HG03342 (cell line): ENCODE results near the gene C11orf97.
"Not testable (repeated sequence)": the region's sequence is repeated elsewhere in the genome, so short reads cannot be mapped to it uniquely, and the experiment has no call there.

Experiments used
- ATAC-seq: cut with Tn5 transposase; IDR thresholded peaks from one replicate; pipeline ENCODE4 v1.9.1; 2021; ENCODE audit warnings: mild to moderate bottlenecking, moderate library complexity; ENCODE audit not compliant: unreplicated experiment

Gene C11orf97

DNA sequence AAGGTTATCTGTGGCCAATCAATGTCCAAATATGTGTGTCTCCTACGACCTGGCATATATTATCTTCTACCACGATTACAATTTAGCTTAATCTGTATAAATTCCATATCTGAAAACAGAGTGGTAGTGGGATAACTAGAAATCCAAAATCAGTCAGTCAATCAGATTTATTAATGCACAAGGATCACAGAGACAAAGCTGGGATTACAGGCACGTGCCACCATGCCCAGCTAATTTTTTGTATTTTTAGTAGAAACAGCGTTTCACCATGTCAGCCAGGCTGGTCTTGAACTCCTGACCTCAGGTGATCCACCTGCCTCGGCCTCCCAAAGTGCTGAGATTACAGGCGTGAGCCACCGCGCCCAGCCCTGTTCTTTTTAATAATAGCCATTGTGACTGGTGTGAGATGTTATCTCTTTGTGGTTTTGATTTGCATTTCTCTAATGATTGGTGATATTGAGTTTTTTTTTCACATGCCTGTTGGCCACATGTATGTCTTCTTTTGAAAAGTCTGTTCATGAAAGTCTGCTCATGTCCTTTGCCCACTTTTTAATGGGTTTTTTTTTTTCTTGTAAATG lies 43.6 kb downstream of the C11orf97 start:
- not testable (repeated sequence) for ATAC-seq

DNA sequence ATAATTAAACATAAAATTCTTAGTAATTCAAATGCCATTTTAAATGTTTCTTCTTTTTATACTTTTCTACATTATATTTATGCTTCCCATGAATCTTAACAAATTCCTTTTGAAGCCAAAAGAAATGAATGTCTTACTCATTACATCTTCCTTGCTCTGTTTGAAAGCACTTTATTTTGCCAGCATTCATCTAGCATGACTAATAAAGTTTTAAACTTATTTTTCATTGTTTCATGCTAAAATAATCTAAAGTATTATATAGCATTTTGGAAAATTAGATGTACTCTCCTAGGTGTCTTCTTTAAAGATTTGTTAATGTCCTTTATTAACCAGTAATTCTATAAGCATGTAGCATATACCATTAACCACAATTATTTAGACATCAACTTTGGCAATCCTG lies 45.2 kb downstream of the C11orf97 start:
- no peak for ATAC-seq

GRCh38 chr11:94557992-94558391 lies 45.7 kb downstream of the C11orf97 start:
- ATAC-seq = no peak

GRCh38 chr11:94558468-94558867 lies 46.2 kb downstream of the C11orf97 start:
- ATAC-seq = no peak

DNA sequence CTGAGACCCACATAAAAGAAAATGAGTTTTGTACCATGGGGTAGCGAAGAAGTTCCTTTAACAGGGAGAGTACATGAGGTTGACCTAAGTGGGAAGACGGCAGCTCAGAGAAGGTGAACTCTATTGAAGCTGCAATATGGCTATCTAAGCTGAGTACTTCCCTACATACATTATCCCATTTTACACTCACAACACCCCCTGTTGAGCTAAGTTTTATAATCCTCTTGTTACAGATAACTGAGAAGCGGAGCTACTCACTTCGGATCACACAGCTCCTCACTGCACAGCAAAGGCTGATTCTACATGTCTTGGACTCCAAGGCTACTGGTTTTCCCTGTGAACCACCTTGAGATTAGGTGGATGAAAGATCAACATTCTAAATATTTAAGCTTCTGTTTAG lies 46.7 kb downstream of the C11orf97 start:
- ATAC-seq = no peak

GRCh38 chr11:94559361-94559760 lies 47.1 kb downstream of the C11orf97 start:
- no peak for ATAC-seq

- ATAC-seq = no peak
These were observed 48.6 kb downstream of the C11orf97 start for GRCh38 chr11:94560834-94561233.

DNA sequence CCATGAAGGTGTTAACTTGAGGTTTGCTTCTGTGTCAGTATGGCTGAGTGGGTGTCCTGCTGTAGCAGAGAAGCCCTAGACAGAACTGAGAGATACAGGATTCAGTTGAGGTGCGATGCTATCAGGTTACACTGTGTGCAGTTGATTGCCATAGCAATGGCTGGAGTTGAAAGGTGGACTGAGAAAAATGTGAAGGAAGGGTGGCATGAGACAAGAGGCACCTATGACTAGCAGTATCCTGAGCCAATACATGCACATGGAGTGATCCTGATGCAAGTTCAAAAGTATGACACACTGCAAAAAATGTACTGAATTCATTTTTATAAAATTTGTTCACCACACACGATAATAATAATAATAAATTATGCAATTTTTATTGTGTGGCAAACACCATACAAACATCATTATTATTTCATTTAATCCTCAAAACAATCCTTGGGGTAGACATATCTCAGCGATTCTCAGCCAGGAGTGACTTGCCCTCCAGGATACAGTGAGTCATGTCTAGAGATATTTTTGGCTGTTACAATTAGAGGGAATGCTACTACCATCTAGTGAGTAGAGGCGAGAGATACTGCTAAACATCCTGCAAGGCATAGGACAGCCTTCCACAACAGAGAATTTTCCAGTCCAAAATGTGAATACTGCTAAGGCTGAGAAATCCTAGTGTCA lies 51.1 kb downstream of the C11orf97 start:
- no peak for ATAC-seq

GRCh38 chr11:94563848-94564467 lies 51.7 kb downstream of the C11orf97 start:
- no peak for ATAC-seq

GRCh38 chr11:94567181-94567670 lies 55.0 kb downstream of the C11orf97 start, which contains the start of gene PIWIL4:
Gene PIWIL4, plus strand, starts transcription at chr11:94567368. Its CDS starts 151 bp downstream, at chr11:94567519.
- ATAC-seq = no peak

DNA sequence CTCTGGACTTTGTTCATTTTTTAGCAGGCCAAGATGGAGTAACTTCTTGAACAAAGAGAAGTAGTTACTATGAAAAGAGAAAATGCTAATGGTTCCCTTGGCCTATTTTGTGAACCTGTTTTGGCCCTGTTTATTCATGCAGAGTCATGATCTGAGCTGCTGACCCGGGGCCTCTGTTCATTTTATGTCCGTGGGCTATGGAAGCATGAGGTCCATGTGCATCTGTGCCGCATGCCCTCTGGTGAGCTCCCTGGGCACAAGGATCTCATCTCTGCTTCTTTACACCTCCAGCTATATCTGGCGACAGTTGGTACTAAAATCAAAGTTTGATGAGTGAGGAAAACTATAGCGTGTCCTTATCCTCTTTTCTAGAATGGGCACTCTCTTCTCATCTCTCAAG lies 55.9 kb downstream of the C11orf97 start:
- no peak for ATAC-seq

- no peak for ATAC-seq
These were observed 56.5 kb downstream of the C11orf97 start for GRCh38 chr11:94568717-94569116.

GRCh38 chr11:94572975-94573374 lies 60.7 kb downstream of the C11orf97 start:
- ATAC-seq = not testable (repeated sequence)

- no peak for ATAC-seq
These were observed 62.1 kb downstream of the C11orf97 start for GRCh38 chr11:94574193-94574961.

GRCh38 chr11:94576306-94576705 lies 64.0 kb downstream of the C11orf97 start:
- no peak for ATAC-seq

- no peak for ATAC-seq
These were observed 65.6 kb downstream of the C11orf97 start for GRCh38 chr11:94577841-94578240.
